Measurements from ENCODE around the gene STK25. TPM values are rescaled to one million over a fixed set of nuclear protein-coding genes. Genes with fewer than 3 reads are reported as not detected.

Gene STK25
- total and polyA plus RNA-seq, 2 donors (not counting 1 experiment from before 2014, with no cell fraction given), result 168 to 197 TPM

- H3K4me1 ChIP-seq (ENCODE audit: control insufficient read depth, extremely low read depth, insufficient read depth, low read length), result no peaks in the 10 kb centered on the region
- no peak overlapping the region for H2AFZ ChIP-seq (ENCODE audit: low read length)
- TF ChIP-seq, protein P1, sequence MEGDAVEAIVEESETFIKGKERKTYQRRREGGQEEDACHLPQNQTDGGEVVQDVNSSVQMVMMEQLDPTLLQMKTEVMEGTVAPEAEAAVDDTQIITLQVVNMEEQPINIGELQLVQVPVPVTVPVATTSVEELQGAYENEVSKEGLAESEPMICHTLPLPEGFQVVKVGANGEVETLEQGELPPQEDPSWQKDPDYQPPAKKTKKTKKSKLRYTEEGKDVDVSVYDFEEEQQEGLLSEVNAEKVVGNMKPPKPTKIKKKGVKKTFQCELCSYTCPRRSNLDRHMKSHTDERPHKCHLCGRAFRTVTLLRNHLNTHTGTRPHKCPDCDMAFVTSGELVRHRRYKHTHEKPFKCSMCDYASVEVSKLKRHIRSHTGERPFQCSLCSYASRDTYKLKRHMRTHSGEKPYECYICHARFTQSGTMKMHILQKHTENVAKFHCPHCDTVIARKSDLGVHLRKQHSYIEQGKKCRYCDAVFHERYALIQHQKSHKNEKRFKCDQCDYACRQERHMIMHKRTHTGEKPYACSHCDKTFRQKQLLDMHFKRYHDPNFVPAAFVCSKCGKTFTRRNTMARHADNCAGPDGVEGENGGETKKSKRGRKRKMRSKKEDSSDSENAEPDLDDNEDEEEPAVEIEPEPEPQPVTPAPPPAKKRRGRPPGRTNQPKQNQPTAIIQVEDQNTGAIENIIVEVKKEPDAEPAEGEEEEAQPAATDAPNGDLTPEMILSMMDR (conservative IDR thresholded peaks at IDR 0.05 in 1 of 2, IDR thresholded peaks at IDR 0.05 in 1 of 2; ENCODE audit: low read depth in 1 of 2, low read length in 2 of 2), result no peak
- no peak for TF ChIP-seq EZH2 (IDR thresholded peaks at IDR 0.05; ENCODE audit: low read length, missing control alignments)
- no peak overlapping the region for H3K9ac ChIP-seq (ENCODE audit: insufficient read depth, low read length)
- no peaks in the 10 kb centered on the region for H3K36me3 ChIP-seq (ENCODE audit: control insufficient read depth, insufficient read depth, low read length)
- H3K4me3 ChIP-seq (replicated peaks in 1 of 4; ENCODE audit: control extremely low read depth in 1 of 4, insufficient read depth in 1 of 4, low read depth in 3 of 4, low read length in 4 of 4), result no peak overlapping the region
- peaks cover 5% of the 10 kb centered on the region for H3K27me3 ChIP-seq (ENCODE audit: control insufficient read depth, insufficient read depth, low read length)
- no peaks in the 10 kb centered on the region for H4K20me1 ChIP-seq (ENCODE audit: control insufficient read depth, extremely low read depth, insufficient read depth, low read length)
- no peak overlapping the region for H3K27ac ChIP-seq (ENCODE audit: insufficient read depth, low read length)
- no peaks in the 10 kb centered on the region for H3K9me3 ChIP-seq (ENCODE audit: control insufficient read depth, insufficient read depth, low read depth, low read length)
- no peaks in the 10 kb centered on the region for H3K79me2 ChIP-seq (ENCODE audit: control insufficient read depth, insufficient read depth, low read length)
- no peak overlapping the region for H3K4me2 ChIP-seq (ENCODE audit: extremely low read depth, insufficient read depth, low read length)
- no peak for DNase-seq (ENCODE audit: low read depth in 2 of 2)
These were observed 26.5 kb upstream of the STK25 start for GRCh38 chr2:241534701-241535375.

GRCh38 chr2:241534293-241534692 lies 25.9 kb upstream of the STK25 start:
- Histone ChIP-seq H3K4me1 (ENCODE audit: control insufficient read depth, extremely low read depth, insufficient read depth, low read length) (no peaks in the 10 kb centered on the region), H2AFZ (ENCODE audit: low read length) (no peak overlapping the region), H3K9me3 (ENCODE audit: control insufficient read depth, insufficient read depth, low read depth, low read length) (no peaks in the 10 kb centered on the region), H4K20me1 (ENCODE audit: control insufficient read depth, extremely low read depth, insufficient read depth, low read length) (no peaks in the 10 kb centered on the region), H3K4me3 (replicated peaks in 1 of 4; ENCODE audit: control extremely low read depth in 1 of 4, insufficient read depth in 1 of 4, low read depth in 3 of 4, low read length in 4 of 4) (no peak overlapping the region), H3K27ac (ENCODE audit: insufficient read depth, low read length) (no peak overlapping the region), H3K9ac (ENCODE audit: insufficient read depth, low read length) (no peak overlapping the region), H3K27me3 (ENCODE audit: control insufficient read depth, insufficient read depth, low read length) (peaks cover 5% of the 10 kb centered on the region), H3K4me2 (ENCODE audit: extremely low read depth, insufficient read depth, low read length) (no peak overlapping the region), H3K36me3 (ENCODE audit: control insufficient read depth, insufficient read depth, low read length) (no peaks in the 10 kb centered on the region), H3K79me2 (ENCODE audit: control insufficient read depth, insufficient read depth, low read length) (no peaks in the 10 kb centered on the region)
- no peak for DNase-seq (ENCODE audit: low read depth in 2 of 2)
- TF ChIP-seq EZH2 (IDR thresholded peaks at IDR 0.05; ENCODE audit: low read length, missing control alignments), result no peak
- TF ChIP-seq, protein P1 (conservative IDR thresholded peaks at IDR 0.05 in 1 of 2, IDR thresholded peaks at IDR 0.05 in 1 of 2; ENCODE audit: low read depth in 1 of 2, low read length in 2 of 2), result no peak

- Histone ChIP-seq H3K9me3 (ENCODE audit: control insufficient read depth, insufficient read depth, low read depth, low read length) (no peaks in the 10 kb centered on the region), H3K27ac (ENCODE audit: insufficient read depth, low read length) (no peak overlapping the region), H2AFZ (ENCODE audit: low read length) (no peak overlapping the region), H3K27me3 (ENCODE audit: control insufficient read depth, insufficient read depth, low read length) (peaks cover 5% of the 10 kb centered on the region), H3K36me3 (ENCODE audit: control insufficient read depth, insufficient read depth, low read length) (no peaks in the 10 kb centered on the region), H3K9ac (ENCODE audit: insufficient read depth, low read length) (no peak overlapping the region), H3K4me2 (ENCODE audit: extremely low read depth, insufficient read depth, low read length) (no peak overlapping the region), H4K20me1 (ENCODE audit: control insufficient read depth, extremely low read depth, insufficient read depth, low read length) (no peaks in the 10 kb centered on the region), H3K4me1 (ENCODE audit: control insufficient read depth, extremely low read depth, insufficient read depth, low read length) (no peaks in the 10 kb centered on the region), H3K79me2 (ENCODE audit: control insufficient read depth, insufficient read depth, low read length) (no peaks in the 10 kb centered on the region), H3K4me3 (replicated peaks in 1 of 4; ENCODE audit: control extremely low read depth in 1 of 4, insufficient read depth in 1 of 4, low read depth in 3 of 4, low read length in 4 of 4) (no peak overlapping the region)
- no peak for DNase-seq (ENCODE audit: low read depth in 2 of 2)
- no peak for TF ChIP-seq EZH2 (IDR thresholded peaks at IDR 0.05; ENCODE audit: low read length, missing control alignments)
- TF ChIP-seq, protein P1 (conservative IDR thresholded peaks at IDR 0.05 in 1 of 2, IDR thresholded peaks at IDR 0.05 in 1 of 2; ENCODE audit: low read depth in 1 of 2, low read length in 2 of 2), result no peak
These were observed 24.6 kb upstream of the STK25 start for GRCh38 chr2:241532733-241533601.

Data from fibroblast of lung (primary cell).